ENCODE results near the gene MT1A.
A peak's percentile ranks its signal among the peaks of the same experiment; 100 is the strongest.

The MT1A gene

GRCh38 chr16:56604966-56605365 lies 33.5 kb upstream of the MT1A start:
- Histone ChIP-seq H3K9me3 (ENCODE audit: control insufficient read depth in 2 of 2, low read length in 2 of 2) (no peaks in the 10 kb centered on the region), H3K36me3 (ENCODE audit: control insufficient read depth in 2 of 2, insufficient read depth in 2 of 2, low read length in 2 of 2) (no peaks in the 10 kb centered on the region), H3K27ac (ENCODE audit: low read length) (no peak overlapping the region), H3K4me1 (ENCODE audit: control insufficient read depth, insufficient read depth, low read length) (peaks cover 35% of the 10 kb centered on the region), H3K27me3 (ENCODE audit: control insufficient read depth in 1 of 2, insufficient read depth in 2 of 2, low read length in 2 of 2) (peaks cover 0 to 3% of the 10 kb centered on the region in 2 donors), H3K9ac (ENCODE audit: low read length in 2 of 2) (no peak overlapping the region), H3K4me3 (ENCODE audit: low read length in 2 of 2) (no peak overlapping the region)

DNA sequence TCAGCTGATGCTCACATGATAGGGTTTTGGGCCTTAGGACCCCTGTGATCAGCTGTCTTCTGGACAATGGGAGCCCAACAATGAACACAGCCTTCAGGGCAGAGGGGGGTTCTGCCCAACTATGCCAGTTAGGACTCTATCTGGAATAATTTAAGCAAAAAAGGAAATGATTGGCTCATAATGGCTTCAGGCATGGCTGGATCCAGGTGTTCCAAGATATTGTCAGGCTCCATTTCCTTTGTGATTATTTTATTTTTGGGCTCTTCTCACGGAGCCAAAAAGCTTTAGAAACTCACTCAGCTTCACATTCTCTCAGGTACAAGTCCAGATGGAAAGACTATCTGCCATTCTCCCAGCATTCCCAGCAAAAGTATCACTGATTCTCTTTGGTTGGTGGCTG lies 33.0 kb upstream of the MT1A start:
- peak overlapping the region; percentile 94 for H3K27ac ChIP-seq (ENCODE audit: low read length)

GRCh38 chr16:56606071-56606475 lies 32.4 kb upstream of the MT1A start:
- peak overlapping the region in 1 of 2 donors; percentile 28 for H3K9ac ChIP-seq (ENCODE audit: low read length in 2 of 2)
- H3K36me3 ChIP-seq (ENCODE audit: control insufficient read depth in 2 of 2, insufficient read depth in 2 of 2, low read length in 2 of 2): no peaks in the 10 kb centered on the region
- H3K27me3 ChIP-seq (ENCODE audit: control insufficient read depth in 1 of 2, insufficient read depth in 2 of 2, low read length in 2 of 2): no peaks in the 10 kb centered on the region
- H3K9me3 ChIP-seq (ENCODE audit: control insufficient read depth in 2 of 2, low read length in 2 of 2): no peaks in the 10 kb centered on the region
- H3K27ac ChIP-seq (ENCODE audit: low read length): peak overlapping the region; percentile 94
- peak overlapping the region in 1 of 2 donors; percentile 35 for H3K4me3 ChIP-seq (ENCODE audit: low read length in 2 of 2)
- H3K4me1 ChIP-seq (ENCODE audit: control insufficient read depth, insufficient read depth, low read length): peaks cover 46% of the 10 kb centered on the region

More for the DNA sequence above, 33.0 kb upstream of the MT1A start:
- Histone ChIP-seq H3K9ac (ENCODE audit: low read length in 2 of 2) (no peak overlapping the region), H3K4me3 (ENCODE audit: low read length in 2 of 2) (no peak overlapping the region), H3K27me3 (ENCODE audit: control insufficient read depth in 1 of 2, insufficient read depth in 2 of 2, low read length in 2 of 2) (peaks cover 0 to 3% of the 10 kb centered on the region in 2 donors), H3K9me3 (ENCODE audit: control insufficient read depth in 2 of 2, low read length in 2 of 2) (no peaks in the 10 kb centered on the region), H3K4me1 (ENCODE audit: control insufficient read depth, insufficient read depth, low read length) (peaks cover 40% of the 10 kb centered on the region), H3K36me3 (ENCODE audit: control insufficient read depth in 2 of 2, insufficient read depth in 2 of 2, low read length in 2 of 2) (no peaks in the 10 kb centered on the region)

GRCh38 chr16:56606476-56607108 lies 31.9 kb upstream of the MT1A start:
- Histone ChIP-seq H3K4me3 (ENCODE audit: low read length in 2 of 2) (peak overlapping the region in 1 of 2 donors; percentile 35), H3K36me3 (ENCODE audit: control insufficient read depth in 2 of 2, insufficient read depth in 2 of 2, low read length in 2 of 2) (no peaks in the 10 kb centered on the region), H3K9ac (ENCODE audit: low read length in 2 of 2) (peak overlapping the region; percentile 28 to 29), H3K9me3 (ENCODE audit: control insufficient read depth in 2 of 2, low read length in 2 of 2) (no peaks in the 10 kb centered on the region), H3K27me3 (ENCODE audit: control insufficient read depth in 1 of 2, insufficient read depth in 2 of 2, low read length in 2 of 2) (no peaks in the 10 kb centered on the region), H3K27ac (ENCODE audit: low read length) (peak overlapping the region; percentile 94), H3K4me1 (ENCODE audit: control insufficient read depth, insufficient read depth, low read length) (peaks cover 50% of the 10 kb centered on the region)

GRCh38 chr16:56607109-56607618 lies 31.3 kb upstream of the MT1A start:
- peak overlapping the region in 1 of 2 donors; percentile 35 for H3K4me3 ChIP-seq (ENCODE audit: low read length in 2 of 2)
- H3K4me1 ChIP-seq (ENCODE audit: control insufficient read depth, insufficient read depth, low read length): peaks cover 52% of the 10 kb centered on the region
- H3K27ac ChIP-seq (ENCODE audit: low read length): peak overlapping the region; percentile 94
- H3K9ac ChIP-seq (ENCODE audit: low read length in 2 of 2): peak overlapping the region; percentile 29 to 46
- no peaks in the 10 kb centered on the region for H3K9me3 ChIP-seq (ENCODE audit: control insufficient read depth in 2 of 2, low read length in 2 of 2)
- H3K36me3 ChIP-seq (ENCODE audit: control insufficient read depth in 2 of 2, insufficient read depth in 2 of 2, low read length in 2 of 2): no peaks in the 10 kb centered on the region
- no peaks in the 10 kb centered on the region for H3K27me3 ChIP-seq (ENCODE audit: control insufficient read depth in 1 of 2, insufficient read depth in 2 of 2, low read length in 2 of 2)

GRCh38 chr16:56607675-56608042 lies 30.8 kb upstream of the MT1A start:
- H3K36me3 ChIP-seq (ENCODE audit: control insufficient read depth in 2 of 2, insufficient read depth in 2 of 2, low read length in 2 of 2): no peaks in the 10 kb centered on the region
- H3K4me3 ChIP-seq (ENCODE audit: low read length in 2 of 2): peak overlapping the region; percentile 61 to 88
- H3K9ac ChIP-seq (ENCODE audit: low read length in 2 of 2): peak overlapping the region; percentile 46 to 76
- peaks cover 52% of the 10 kb centered on the region for H3K4me1 ChIP-seq (ENCODE audit: control insufficient read depth, insufficient read depth, low read length)
- no peaks in the 10 kb centered on the region for H3K27me3 ChIP-seq (ENCODE audit: control insufficient read depth in 1 of 2, insufficient read depth in 2 of 2, low read length in 2 of 2)
- H3K27ac ChIP-seq (ENCODE audit: low read length): peak overlapping the region; percentile 94
- no peaks in the 10 kb centered on the region for H3K9me3 ChIP-seq (ENCODE audit: control insufficient read depth in 2 of 2, low read length in 2 of 2)

DNA sequence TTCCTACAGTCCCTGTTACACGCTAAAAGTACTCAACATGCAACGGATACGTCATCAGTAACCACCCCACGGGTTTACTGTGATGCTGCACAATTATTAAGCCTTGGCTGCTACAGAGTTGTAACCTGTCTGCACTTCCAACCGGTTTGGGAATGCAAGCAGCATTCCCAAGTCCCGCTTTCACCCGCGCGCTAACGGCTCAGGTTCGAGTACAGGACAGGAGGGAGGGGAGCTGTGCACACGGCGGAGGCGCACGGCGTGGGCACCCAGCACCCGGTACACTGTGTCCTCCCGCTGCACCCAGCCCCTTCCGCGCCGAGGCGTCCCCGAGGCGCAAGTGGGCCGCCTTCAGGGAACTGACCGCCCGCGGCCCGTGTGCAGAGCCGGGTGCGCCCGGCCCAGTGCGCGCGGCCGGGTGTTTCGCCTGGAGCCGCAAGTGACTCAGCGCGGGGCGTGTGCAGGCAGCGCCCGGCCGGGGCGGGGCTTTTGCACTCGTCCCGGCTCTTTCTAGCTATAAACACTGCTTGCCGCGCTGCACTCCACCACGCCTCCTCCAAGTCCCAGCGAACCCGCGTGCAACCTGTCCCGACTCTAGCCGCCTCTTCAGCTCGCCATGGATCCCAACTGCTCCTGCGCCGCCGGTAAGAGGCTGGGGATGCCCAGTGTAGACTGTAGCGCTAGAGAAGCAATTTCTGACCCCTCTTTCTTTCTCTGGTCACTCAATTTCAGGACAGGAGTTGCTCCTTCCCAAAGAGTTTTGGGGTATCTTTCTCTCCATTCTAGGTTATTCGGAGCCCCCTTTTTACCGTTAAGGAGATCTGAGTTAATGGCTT lies 30.2 kb upstream of the MT1A start, which contains the start of gene MT2A:
MT2A (plus strand) TSS at position 542 of the 833 bp plus-strand sequence; CDS start at position 614, 72 bp downstream.
- Histone ChIP-seq H3K4me1 (ENCODE audit: control insufficient read depth, insufficient read depth, low read length) (peaks cover 52% of the 10 kb centered on the region), H3K27me3 (ENCODE audit: control insufficient read depth in 1 of 2, insufficient read depth in 2 of 2, low read length in 2 of 2) (no peaks in the 10 kb centered on the region), H3K4me3 (ENCODE audit: low read length in 2 of 2) (peak within 1 kb of the TSS; percentile 84 to 88), H3K9me3 (ENCODE audit: control insufficient read depth in 2 of 2, low read length in 2 of 2) (no peaks in the 10 kb centered on the region), H3K9ac (ENCODE audit: low read length in 2 of 2) (peak within 1 kb of the TSS; percentile 56 to 80), H3K36me3 (ENCODE audit: control insufficient read depth in 2 of 2, insufficient read depth in 2 of 2, low read length in 2 of 2) (no peaks in the 10 kb centered on the region), H3K27ac (ENCODE audit: low read length) (peak within 1 kb of the TSS; percentile 94)

- H3K9me3 ChIP-seq (ENCODE audit: control insufficient read depth in 2 of 2, low read length in 2 of 2): no peaks in the 10 kb centered on the region
- H3K27me3 ChIP-seq (ENCODE audit: control insufficient read depth in 1 of 2, insufficient read depth in 2 of 2, low read length in 2 of 2): no peaks in the 10 kb centered on the region
- H3K27ac ChIP-seq (ENCODE audit: low read length): peak overlapping the region; percentile 94
- peaks cover 52% of the 10 kb centered on the region for H3K4me1 ChIP-seq (ENCODE audit: control insufficient read depth, insufficient read depth, low read length)
- H3K36me3 ChIP-seq (ENCODE audit: control insufficient read depth in 2 of 2, insufficient read depth in 2 of 2, low read length in 2 of 2): no peaks in the 10 kb centered on the region
- H3K9ac ChIP-seq (ENCODE audit: low read length in 2 of 2): peak overlapping the region; percentile 56 to 80
- peak overlapping the region; percentile 84 to 88 for H3K4me3 ChIP-seq (ENCODE audit: low read length in 2 of 2)
Measured at GRCh38 chr16:56608876-56609462, 29.5 kb upstream of the MT1A start.

DNA sequence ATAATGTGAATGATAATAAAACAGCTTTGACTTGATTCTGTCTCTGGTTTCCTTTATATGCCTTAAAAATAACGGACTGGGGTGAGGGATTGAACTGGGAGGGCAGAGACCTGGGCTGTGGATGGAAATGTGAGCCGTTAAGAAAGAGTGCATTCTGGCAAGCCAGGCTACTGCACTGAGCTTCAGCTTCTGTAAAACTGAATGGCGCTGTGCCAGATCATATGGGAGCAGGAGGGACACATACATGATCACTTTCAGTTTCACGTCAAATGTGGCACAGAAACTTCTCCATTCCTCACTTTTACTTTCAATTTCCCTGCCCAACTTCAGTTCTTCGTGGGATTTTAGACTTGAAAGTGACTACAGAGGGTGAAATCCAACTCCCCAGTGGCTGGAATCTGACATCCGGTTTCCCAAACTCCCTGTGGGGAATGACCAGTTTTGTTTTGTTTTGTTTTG lies 29.0 kb upstream of the MT1A start:
- Histone ChIP-seq H3K9me3 (ENCODE audit: control insufficient read depth in 2 of 2, low read length in 2 of 2) (no peaks in the 10 kb centered on the region), H3K9ac (ENCODE audit: low read length in 2 of 2) (peak overlapping the region; percentile 56 to 80), H3K36me3 (ENCODE audit: control insufficient read depth in 2 of 2, insufficient read depth in 2 of 2, low read length in 2 of 2) (no peaks in the 10 kb centered on the region), H3K27me3 (ENCODE audit: control insufficient read depth in 1 of 2, insufficient read depth in 2 of 2, low read length in 2 of 2) (no peaks in the 10 kb centered on the region), H3K27ac (ENCODE audit: low read length) (peak overlapping the region; percentile 94), H3K4me1 (ENCODE audit: control insufficient read depth, insufficient read depth, low read length) (peaks cover 52% of the 10 kb centered on the region), H3K4me3 (ENCODE audit: low read length in 2 of 2) (peak overlapping the region; percentile 84 to 88)

- peak overlapping the region; percentile 84 to 88 for H3K4me3 ChIP-seq (ENCODE audit: low read length in 2 of 2)
- no peaks in the 10 kb centered on the region for H3K27me3 ChIP-seq (ENCODE audit: control insufficient read depth in 1 of 2, insufficient read depth in 2 of 2, low read length in 2 of 2)
- H3K4me1 ChIP-seq (ENCODE audit: control insufficient read depth, insufficient read depth, low read length): peaks cover 52% of the 10 kb centered on the region
- H3K9me3 ChIP-seq (ENCODE audit: control insufficient read depth in 2 of 2, low read length in 2 of 2): no peaks in the 10 kb centered on the region
- peak overlapping the region; percentile 56 to 80 for H3K9ac ChIP-seq (ENCODE audit: low read length in 2 of 2)
- no peaks in the 10 kb centered on the region for H3K36me3 ChIP-seq (ENCODE audit: control insufficient read depth in 2 of 2, insufficient read depth in 2 of 2, low read length in 2 of 2)
- peak overlapping the region; percentile 94 for H3K27ac ChIP-seq (ENCODE audit: low read length)
Measured at GRCh38 chr16:56610017-56610608, 28.4 kb upstream of the MT1A start.

All from stomach smooth muscle (tissue), 2 donors.